NCI-H187 treated with DMSO at 0.1 percent for 48 hours (cell line): ENCODE measurements around the gene CACUL1.
A peak's percentile ranks its signal among the peaks of the same experiment; 100 is the strongest.
"Not testable (repeated sequence)": the region's sequence is repeated elsewhere in the genome, so short reads cannot be mapped to it uniquely, and the experiment has no call there.

ENCODE experiments used
- DNase-seq: peaks from one replicate; lab custom pipeline; 2025; lab: John Stamatoyannopoulos, UW

Gene CACUL1

DNA sequence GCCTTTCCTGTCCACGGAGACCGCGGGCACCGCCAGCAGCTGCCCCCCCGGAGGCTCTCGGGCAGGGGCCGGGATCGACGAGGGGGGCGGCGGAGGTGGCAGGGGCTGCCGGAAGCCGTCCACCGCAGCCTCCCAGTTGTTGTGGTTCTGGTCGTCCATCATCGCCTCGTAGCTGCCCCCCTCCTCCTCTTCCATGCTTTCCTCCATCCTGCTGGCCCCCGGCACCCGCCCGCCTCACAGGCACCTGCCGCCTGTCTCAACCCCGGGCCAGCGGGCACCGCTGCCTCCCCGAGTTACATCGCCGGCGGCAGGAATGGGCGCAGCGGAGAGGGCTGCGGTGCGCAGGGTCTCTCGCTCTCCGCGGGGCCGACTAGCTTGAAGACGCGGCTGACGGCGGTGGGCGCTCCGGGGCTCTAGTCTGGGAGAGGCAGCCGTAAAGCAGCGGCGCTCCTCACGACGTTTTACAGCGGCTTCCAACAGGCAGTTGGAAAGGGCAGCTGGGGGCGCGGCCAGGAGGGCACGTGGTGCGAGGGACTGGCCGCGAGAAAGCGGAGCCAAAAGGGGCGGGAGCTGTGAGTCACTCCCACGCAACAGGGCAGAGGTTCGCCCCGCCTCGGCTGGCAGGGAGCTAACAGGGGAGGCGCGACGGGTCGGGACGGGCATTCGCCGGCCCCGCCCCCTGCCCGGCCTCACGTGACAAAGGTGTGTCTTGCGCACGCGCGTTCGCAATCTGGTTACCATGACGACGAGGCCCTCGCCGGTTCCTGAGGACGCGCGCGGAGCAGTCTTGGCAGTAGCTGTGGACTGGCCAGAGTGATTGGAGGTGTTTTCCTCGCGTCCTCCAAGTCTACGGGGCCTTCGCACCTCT is at the start of gene CACUL1:
Gene CACUL1, minus strand, starts transcription at position 415 of the 868 bp plus-strand sequence. Its CDS starts 208 bp downstream, at position 207.
- peak; percentile 88 for DNase-seq

DNA sequence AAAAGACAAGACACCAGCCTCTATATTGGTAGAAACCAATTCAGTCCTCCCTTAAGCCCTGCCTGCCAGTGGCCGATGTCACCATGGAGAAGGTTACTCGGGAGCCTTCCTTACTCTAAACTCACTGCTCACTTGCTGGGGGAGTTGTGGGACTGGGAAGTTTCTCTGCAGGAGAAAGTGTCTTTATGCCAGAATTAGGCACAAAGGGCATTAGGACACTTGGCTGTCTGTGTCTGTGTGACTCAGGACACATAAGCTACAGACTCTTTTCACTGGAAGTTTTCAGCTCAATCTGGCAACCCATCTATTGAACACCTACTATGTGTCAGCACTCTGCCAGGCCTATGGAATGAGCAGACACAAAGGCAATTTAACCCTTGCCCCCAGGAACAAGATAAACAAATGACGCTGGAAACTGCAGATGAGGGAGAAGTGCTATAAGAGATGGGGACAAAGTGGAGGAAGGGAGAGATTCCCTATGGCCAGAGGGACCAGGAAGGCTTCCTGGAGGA is 49.5 kb upstream of the CACUL1 start:
- no peak for DNase-seq

DNA sequence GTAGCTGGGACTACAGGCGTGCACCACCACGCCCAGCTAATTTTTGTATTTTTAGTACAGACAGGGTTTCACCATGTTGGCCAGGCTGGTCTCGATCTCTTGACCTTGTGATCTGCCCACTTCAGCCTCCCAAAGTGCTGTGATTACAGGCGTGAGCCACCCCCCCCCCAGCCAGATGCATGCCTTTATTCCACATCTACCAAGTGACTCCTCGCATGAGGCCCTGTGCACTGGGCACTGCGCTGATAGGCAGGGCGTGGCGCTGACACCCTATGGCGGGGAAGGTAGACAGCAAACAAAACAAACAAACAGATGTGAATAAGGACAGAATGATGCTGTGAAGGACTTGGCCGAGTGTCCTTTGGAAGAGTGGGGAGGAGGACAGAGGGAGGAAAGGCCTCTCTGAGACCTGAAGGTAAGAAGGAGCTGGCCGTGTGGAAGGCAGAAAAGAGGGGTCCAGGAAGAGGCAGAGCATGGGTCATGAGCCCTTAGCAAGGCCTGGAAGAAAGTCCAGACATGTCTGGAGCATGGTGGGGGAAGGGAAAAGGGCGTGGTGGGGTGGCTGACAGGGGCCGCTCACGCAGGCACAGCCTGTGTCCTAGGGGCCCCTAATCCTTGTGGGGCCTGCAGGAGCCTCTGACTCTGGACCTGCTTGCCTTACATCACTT is 47.5 kb upstream of the CACUL1 start:
- no peak for DNase-seq

DNA sequence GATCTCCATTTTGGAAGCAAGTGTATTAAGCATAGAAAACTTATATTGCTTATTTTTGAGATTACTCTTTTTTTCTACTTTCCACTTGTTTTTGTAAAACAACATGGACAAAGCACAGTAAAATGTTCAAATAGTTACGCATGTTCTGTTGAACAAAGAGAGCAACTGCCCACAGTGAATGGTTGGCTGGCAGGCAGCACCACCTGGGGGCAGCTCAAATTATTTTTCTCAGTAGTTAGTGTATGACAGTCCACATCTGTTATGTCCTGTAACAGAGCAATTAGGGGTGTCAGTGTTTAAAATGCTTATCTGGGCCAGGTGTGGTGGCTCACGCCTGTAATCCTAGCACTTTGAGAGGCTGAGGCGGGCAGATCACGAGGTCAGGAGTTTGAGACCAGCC is 46.1 kb upstream of the CACUL1 start:
- DNase-seq: no peak

DNA sequence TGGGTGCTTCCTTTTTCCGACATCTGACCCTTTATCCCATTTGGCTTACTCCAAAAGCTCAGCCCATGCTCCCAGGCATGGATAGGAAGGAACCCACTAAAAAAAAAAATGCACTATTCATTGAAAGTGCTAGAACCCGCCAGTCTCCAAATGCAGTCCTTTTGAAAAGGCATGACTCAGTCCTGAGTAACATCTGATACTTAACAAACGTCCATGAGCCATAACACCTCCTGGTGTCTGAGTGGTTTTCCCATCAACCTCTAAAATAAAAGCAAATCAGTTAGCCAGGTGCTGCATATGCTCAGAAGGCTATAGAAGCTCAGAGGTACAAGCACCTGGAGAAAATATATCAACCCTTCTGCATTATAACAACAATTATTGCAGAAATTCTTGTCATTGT is 45.0 kb upstream of the CACUL1 start:
- DNase-seq: no peak

DNA sequence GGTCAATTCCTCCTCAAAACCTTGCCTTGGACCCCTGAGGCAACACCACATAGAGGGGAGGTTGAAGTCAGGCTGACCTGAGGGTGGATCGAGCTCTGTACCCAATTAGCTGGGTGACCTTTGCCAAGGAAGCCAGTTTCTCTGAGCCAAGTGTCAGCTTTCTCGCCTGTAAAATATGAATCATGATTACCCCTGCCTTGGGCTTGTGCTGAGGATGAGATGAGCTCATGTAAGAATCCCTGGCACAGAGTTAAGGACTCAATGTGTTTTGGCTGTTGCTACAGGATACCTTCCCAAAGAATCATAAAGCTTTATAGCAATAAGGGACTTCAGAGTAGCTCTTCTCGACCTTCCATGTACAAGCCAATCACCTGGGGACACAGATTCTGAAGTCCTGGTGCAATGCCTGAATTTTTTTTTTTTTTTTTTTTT is 43.5 kb upstream of the CACUL1 start:
- no peak for DNase-seq

DNA sequence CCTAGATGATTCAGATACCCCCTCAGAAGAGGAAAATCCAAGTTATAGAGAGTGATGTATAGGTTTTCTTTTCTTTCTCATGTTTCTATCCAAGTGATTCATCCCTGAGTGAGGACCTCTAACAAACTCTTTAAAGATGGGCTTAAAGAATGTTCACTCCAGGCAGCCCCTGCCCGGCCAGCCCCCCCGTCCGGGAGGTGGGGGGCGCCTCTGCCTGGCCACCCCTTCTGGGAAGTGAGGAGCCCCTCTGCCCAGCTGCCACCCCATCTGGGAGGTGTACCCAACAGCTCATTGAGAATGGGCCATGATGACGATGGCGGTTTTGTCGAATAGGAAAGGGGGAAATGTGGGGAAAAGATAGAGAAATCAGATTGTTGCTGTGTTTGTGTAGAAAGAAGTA is 40.2 kb upstream of the CACUL1 start:
- not testable (repeated sequence) for DNase-seq

DNA sequence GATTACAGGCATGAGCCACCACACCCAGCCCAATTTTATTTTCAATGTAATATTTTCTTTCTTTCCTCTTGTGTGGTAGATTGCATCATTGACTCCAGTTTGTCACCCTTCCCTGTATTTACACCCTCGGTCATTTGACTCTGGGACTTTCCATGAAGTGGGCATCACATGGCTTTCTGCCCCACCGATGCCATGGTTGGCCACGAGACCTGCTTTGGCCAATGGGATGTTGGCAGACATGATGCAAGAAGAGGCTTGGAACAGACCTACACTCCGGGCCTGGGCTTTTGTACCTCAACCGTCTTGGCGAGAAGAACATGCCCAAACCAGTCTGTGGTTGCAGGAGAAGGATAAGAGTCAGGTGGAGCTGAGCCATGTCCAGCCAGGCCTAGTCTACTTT is 38.8 kb upstream of the CACUL1 start:
- DNase-seq: no peak

DNA sequence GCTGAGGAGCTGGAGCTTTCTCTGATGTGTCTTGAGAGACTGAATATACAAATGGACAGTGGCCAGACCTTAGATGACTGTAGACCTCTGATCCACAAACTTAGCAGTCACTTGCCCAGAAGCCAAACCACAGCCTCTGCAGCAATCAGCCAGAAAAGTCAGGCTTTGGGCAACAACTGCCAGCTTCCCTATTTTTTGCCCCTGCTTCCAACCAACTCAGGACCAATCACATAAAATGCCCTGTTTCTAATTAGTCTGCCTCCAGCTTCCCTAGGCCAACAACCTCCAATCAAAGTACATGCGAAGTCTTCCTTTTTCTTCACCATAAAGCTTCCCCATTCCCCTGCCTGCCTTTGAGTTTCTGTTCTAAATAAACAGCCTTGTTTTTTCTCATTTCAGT is 37.8 kb upstream of the CACUL1 start:
- DNase-seq: no peak

DNA sequence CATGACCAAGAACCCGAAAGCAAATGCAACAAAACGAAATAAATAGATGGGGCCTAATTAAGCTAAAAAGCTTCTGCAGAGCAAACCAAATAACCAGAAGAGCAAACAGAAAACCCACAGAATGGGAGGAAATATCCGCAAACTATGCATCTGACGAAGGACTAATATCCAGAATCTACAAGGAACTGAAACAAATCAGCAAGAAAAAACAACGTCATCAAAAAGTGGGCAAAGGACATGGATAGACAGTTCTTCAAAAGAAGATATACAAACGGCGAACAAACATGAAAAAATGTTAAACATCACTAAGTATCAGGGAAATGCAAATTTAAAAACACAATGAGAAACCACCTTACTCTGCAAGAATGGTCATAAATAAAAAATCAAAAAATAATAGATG is 35.3 kb upstream of the CACUL1 start:
- DNase-seq: no peak

DNA sequence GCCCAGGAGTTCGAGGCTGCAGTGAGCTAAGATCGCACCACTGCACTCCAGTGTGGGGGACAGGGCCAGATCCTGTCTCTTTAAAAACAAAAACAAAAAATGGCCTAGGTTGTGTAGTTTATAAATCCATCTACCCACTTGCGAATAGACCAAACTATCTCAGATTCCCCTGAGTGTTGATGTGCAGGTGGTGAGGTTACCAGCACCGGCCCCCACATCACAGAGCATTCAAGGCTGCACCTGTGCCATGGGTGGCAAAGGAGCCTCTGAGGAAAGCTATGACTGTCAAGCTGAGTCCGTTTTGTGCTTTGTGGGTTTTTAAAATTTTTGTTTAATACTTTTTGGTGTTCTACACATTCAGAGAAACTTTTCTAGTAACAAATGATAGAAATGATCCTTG is 30.8 kb upstream of the CACUL1 start:
- DNase-seq: no peak

DNA sequence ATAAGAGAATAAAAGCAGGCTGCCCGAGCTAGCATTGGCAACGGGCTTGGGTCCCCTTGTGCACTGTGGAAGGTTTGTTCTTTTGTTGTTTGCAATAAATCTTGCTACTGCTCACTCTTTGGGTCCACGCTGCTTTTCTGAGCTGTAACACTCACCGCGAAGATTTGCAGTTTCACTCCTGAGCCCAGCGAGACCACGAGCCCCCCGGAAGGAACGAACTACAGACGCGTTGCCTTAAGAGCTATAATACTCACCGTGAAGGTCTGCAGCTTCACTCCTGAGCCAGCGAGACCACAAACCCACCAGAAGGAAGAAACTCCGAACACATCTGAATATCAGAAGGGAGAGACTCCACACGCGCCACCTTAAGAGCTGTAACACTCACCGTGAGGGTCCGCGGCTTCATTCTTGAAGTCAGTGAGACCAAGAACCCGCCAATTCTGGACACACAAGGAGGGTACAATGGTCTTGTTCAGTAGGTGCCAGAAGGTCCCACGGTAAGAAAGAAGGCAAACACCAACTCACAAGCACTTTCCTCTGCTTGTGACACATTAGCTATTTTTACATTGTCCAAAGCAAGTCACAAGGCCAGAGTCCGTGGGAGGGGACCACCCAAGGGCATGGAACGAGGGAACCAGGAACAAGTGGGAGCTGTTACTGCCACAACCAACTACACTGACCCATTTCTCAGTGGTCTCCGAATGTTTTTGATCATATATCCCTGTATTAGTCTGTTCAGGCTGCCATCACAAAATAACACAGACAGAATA is 29.2 kb upstream of the CACUL1 start:
- DNase-seq: no peak

DNA sequence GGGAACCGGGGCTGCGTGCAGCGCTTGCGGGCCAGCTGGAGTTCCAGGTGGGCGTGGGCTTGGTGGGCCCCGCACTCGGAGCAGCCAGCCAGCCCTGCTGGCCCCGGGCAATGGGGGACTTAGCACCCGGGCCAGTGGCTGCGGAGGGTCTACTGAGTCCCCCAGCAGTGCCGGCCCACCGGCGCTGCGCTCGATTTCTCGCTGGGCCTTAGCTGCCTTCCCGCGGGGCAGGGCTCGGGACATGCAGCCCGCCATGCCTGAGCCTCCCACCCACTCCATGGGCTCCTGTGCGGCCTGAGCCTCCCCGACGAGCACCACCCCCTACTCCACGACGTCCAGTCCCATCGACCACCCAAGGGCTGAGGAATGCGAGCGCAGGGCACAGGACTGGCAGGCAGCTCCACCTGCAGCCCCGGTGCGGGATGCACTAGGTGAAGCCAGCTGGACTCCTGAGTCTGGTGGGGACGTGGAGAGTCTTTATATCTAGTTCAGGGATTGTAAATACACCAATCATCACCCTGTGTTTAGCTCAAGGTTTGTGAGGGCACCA is 28.2 kb upstream of the CACUL1 start:
- DNase-seq: not testable (repeated sequence)

DNA sequence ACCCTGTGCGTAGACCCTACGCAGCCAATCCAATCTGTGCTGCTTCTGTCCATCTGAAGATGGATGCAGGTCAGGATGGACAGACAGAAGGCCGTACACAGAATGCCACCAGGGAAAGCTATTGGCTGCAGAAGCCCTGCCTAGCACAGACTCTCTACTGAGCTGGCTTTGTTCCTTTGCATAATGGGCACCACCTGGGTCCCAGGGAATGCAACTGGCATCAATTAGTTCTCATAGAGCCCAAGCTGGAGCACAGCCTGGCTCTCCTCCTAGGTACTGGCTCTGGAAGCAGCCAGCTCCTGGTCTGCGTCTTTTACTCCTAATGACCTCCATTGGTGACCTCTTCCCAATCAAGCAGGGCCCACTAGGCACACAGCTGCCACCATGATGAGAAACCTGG is 26.8 kb upstream of the CACUL1 start:
- DNase-seq: no peak

DNA sequence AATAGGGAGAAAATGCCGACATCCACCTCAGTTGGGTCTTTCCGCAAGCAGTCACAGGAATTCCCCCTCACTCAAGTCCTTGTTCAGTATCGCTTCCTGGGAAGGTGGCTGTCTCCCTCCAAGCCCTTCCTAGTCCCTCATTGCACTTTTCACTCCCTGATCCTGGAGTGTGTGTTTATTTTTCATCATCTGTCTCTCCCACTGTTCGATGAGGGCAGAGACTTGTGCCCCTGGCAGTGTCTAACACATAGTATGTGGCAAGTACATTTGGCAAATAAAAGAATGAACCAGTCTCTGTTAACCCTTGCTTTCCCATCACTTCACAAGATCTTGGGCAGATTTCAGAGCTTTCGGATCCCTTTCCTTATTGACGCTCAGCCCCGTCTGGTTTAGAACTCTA is 24.0 kb upstream of the CACUL1 start:
- no peak for DNase-seq

DNA sequence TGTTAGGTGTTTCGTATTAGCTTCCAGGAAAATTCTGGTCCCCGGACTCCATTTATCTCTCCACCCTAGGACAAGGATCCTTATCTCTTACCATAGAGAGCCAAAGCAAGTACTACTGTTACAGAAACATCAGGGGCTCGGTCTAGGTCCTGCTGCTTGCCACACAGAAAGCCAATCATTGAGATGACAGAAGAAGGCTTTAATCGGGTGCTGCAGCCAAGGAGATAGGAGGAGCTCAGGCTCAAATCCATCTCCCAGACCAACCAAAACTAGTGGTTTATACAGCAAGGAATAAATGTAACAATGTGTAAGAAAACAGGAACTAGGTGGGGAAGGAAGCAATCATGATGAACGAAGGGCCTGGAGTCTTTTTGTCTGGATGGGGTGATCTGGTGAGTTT is 22.2 kb upstream of the CACUL1 start:
- DNase-seq: no peak

DNA sequence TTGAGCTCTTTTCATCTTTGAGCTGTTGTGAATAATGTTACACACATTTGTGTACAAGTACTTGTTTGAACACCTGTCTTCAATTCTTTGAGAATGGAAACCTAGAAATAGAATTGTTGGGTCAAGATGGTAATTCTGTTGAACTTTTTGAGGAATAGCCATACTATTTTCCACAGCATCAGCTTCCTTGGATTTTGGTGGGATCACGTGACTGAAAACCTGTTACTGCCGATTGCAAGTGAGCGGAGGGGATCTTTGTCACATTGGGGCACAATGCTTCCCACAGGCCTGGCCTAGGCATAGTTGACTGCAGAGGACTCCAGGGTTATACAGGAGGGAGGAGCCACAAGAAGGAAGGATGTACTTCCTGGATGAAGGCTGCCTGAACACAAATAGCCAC is 21.3 kb upstream of the CACUL1 start:
- DNase-seq: no peak

DNA sequence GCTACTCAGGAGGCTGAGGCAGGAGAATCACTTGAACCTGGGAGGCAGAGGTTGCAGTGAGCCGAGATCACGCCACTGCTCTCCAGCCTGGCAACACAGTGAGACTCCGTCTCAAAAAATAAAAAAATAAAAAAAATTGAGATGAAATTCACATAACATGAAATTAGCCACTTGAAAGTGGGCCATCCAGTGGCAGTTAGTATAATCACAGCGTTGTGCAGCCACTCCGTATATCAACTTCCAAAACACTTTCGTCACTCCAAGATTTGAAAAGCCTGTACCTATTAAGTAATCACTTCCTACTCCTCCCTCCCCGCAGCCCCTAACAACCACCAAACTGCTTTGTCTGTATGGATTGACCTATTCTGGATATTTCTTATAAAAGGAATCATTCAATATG is 20.7 kb upstream of the CACUL1 start:
- DNase-seq: no peak

DNA sequence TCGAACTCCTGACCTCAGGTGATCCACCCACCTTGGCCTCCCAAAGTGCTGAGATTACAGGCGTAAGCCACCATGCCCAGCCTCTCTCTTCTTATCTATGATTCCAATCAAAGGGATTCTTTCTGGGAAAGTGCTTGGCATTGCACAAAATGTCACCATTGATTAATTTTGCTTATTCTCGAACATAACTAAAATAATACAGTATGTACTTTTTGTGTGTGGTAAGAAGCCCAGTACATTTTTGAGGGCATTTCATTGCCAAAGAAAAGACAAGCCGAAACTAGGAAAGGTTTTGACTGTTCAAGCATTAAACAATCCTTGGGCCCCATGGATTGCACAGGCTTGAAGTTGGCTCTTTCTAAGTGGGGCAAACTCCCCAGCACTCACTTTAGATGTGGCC is 18.3 kb upstream of the CACUL1 start:
- no peak for DNase-seq

DNA sequence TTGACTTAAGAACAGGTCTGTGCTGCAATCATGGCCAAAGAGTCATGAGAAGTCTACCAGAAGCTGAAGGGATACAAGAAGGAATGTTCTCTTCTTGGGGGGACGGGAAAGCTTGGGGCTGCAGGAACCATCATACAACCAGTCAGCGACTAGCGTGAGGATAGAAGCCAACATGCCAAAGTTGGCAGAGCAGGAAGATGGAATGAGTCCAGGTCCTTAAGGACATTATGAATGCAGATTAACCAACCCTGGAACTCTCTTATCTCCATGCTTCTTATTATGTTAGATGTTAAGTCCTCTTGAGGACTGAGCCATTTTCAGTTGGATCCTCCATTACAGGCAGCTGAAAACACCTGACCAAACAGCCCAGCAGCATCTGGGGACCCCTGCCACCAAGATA is 17.2 kb upstream of the CACUL1 start:
- no peak for DNase-seq

DNA sequence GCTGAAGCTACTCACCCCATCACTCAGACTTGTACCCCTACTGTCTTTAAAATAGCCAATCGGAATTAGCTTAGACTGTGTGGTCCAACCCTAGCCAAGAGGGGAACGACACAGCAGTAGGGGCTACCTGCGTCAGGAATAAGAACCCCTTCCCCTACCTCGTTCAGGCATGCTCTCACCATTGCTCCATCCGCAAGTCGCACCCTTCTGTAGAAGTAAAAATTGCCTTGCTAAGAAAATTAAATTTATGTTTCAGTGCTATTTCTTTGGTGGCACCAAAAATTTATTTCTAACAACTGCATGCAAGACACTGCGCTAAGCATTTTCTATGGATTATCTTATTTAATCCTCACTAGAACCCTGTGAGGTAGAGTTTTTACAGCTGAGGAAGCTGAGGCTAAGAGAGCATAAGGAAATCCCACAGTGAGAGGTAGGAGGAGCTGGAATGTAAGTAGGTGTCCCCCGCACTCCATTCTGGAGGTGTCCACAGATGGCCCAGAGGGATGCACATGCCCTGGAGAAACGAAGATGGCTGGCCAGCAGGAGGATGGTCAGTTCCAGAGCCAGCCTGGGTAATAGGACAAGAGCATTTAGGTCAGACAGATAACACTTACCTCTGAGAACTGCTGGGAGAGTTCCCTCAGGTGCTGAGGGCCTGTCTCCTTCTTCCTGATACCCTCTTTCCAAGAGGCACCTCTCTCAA is 15.3 kb upstream of the CACUL1 start:
- no peak for DNase-seq
